Stomach (tissue), 4 donors: ENCODE results near the gene PLLP.

Experiments used
- EP300 ChIP-seq: sonication (generic); formaldehyde crosslinking; IDR thresholded peaks from one replicate; pipeline ENCODE4 v1.6.1; 2017; ENCODE audit warnings: antibody characterized with exemption
- POLR2A ChIP-seq, 4 donors: fragments of 450-650 bp; IDR thresholded peaks; one replicate each; pipeline ENCODE4 v1.6.1; 2016; ENCODE audit warnings: antibody characterized with exemption in 4 of 4, control low read depth in 2 of 4, mild to moderate bottlenecking in 1 of 4, moderate library complexity in 1 of 4
- POLR2AphosphoS5 ChIP-seq, 3 donors: sonication (generic); formaldehyde crosslinking; IDR thresholded peaks; one replicate each; pipeline ENCODE4 v1.6.1; 2016; ENCODE audit warnings: antibody characterized with exemption in 3 of 3
- TF ChIP-seq, protein P1 (sequence below), 7 experiments: fragments of 450-650 bp in 4 of 7; fragments of 200-600 bp in 3 of 7; sonication (generic) in 3 of 7; IDR thresholded peaks; one replicate each; pipeline ENCODE4 v1.5.1; 2016 to 2019; ENCODE audit warnings: antibody characterized with exemption in 7 of 7, control low read depth in 2 of 7, mild to moderate bottlenecking in 1 of 7

DNA sequence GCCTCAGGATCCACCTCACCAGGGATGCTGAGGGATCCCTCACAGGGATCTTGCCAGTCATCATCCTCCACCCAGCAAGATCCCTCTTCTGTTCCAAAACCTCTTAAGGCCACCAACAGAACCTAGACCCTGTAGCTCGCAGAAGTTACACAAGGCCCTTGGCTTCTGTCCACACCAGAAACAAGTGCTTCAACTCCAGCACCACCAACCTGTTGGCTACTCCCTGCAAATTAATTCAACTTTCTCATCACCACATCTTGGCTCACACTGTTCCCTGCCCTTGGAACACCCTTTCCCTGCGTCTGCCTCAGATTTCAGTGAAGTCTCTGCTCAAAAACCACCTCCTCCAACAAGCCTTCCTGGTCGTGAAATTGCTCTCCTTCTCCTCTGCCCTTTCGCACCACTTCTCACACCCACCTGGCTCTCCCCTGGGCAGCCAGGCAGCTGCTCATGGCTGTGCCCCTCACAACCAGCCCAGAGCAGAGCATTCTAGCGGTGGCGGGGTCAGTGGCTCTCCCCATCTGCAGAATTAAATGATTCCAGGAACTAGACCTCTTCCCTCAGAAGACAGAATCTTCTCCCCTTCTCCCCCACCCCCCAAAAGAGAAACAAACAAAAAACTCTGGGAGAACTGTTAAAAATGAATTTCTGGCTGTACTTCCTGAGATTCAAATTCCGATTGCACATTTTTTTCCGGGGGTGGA, 1.8 kb downstream of the PLLP start:
- TF ChIP-seq EP300 = no peak
- TF ChIP-seq, protein P1, sequence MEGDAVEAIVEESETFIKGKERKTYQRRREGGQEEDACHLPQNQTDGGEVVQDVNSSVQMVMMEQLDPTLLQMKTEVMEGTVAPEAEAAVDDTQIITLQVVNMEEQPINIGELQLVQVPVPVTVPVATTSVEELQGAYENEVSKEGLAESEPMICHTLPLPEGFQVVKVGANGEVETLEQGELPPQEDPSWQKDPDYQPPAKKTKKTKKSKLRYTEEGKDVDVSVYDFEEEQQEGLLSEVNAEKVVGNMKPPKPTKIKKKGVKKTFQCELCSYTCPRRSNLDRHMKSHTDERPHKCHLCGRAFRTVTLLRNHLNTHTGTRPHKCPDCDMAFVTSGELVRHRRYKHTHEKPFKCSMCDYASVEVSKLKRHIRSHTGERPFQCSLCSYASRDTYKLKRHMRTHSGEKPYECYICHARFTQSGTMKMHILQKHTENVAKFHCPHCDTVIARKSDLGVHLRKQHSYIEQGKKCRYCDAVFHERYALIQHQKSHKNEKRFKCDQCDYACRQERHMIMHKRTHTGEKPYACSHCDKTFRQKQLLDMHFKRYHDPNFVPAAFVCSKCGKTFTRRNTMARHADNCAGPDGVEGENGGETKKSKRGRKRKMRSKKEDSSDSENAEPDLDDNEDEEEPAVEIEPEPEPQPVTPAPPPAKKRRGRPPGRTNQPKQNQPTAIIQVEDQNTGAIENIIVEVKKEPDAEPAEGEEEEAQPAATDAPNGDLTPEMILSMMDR (IDR thresholded peaks at IDR 0.05) = no peak
- TF ChIP-seq POLR2A (IDR thresholded peaks at IDR 0.05) = no peak
- no peak for TF ChIP-seq POLR2AphosphoS5 (IDR thresholded peaks at IDR 0.05)
